ENCODE data around the gene OR51A2. TPM values are rescaled to one million over a fixed set of nuclear protein-coding genes. Genes with fewer than 3 reads are reported as not detected.

The OR51A2 gene
- total RNA-seq, result not detected in 2 replicates

GRCh38 chr11:4955613-4956012 lies at the start of gene OR51A2:
OR51A2 (minus strand) TSS chr11:4955713; CDS start chr11:4955713, 0 bp downstream.

DNA sequence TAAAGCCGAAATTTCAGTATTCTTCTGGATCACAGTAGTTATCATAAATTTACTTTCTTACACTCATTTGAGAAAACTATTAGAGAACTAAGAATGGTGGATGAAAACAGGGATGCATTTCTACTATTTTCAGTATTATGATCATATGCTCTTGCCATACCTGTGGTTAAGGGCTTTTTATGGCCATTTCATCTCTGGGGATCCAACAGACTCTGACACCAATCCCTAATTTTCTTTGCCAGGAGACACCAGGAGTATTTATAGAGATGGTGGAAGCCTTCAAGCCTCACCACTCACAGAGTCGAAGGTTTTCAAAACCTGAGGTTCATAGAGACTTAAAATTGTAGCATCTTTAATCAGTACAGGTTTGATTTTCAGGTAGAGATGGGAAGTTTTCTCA lies 39.0 kb upstream of the OR51A2 start, which contains the start of gene OR51L1:
OR51L1 (plus strand) TSS at position 301 of the 400 bp plus-strand sequence. CDS start 4,132 bp downstream, outside the sequence.

GRCh38 chr11:4947505-4947904 lies 8.0 kb downstream of the OR51A2 start, which contains the start of gene OR51A4:
OR51A4 (minus strand) TSS chr11:4947605; CDS start chr11:4947100, 505 bp downstream.

GRCh38 chr11:4924239-4924638 lies 31.3 kb downstream of the OR51A2 start, which contains the start of gene OR51G1:
OR51G1 (minus strand) TSS chr11:4924339; CDS start chr11:4924339, 0 bp downstream.

DNA sequence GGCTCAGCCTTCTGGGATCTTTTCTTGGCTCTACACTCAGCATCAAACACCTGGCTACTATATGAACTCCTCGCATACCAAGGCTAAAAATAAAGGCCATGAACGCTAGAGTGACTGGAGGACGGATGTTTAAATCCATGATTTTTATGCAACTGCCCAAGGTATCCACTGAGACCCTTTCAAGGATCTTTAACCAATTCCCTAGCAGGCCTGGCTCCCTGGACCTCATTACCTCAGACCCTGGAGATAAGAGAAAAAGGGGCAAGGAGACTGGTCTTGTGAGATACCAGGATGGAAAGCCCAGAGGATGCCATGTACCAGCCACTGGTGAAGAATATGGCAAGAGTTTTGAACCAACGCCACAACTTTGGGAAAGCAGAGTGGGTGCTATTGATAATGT lies 36.3 kb downstream of the OR51A2 start, which contains the start of gene OR51G2:
OR51G2 (minus strand) TSS at position 101 of the 400 bp plus-strand sequence. CDS start 3,687 bp downstream, outside the sequence.

Other genes starting within 250 kb of the OR51A2 start
- not detected in 2 replicates for gene OR51F1, start 185.8 kb downstream of the OR51A2 start, total RNA-seq
- not detected in 2 replicates for gene OR52R1, start 151.3 kb downstream of the OR51A2 start, total RNA-seq
- not detected in 2 replicates for gene OR51F2, start 134.4 kb downstream of the OR51A2 start, total RNA-seq
- gene OR51S1, start 106.5 kb downstream of the OR51A2 start, total RNA-seq, result not detected in 2 replicates
- not detected in 2 replicates for gene OR51T1, start 73.8 kb downstream of the OR51A2 start, total RNA-seq
- not detected in 2 replicates for gene OR51A7, start 51.9 kb downstream of the OR51A2 start, total RNA-seq
- gene OR51G2, start 36.4 kb downstream of the OR51A2 start, total RNA-seq, result not detected in 2 replicates
- gene OR51G1, start 31.4 kb downstream of the OR51A2 start, total RNA-seq, result not detected in 2 replicates
- under 0.01 TPM in 1 of 2 replicates, not detected in the other for gene OR51A4, start 8.1 kb downstream of the OR51A2 start, total RNA-seq
- not detected in 2 replicates for gene OR51L1, start 39.1 kb upstream of the OR51A2 start, total RNA-seq
- gene OR52J3, start 90.8 kb upstream of the OR51A2 start, total RNA-seq, result not detected in 2 replicates
- not detected in 2 replicates for gene OR52E2, start 103.9 kb upstream of the OR51A2 start, total RNA-seq
- gene OR52E1, start 113.9 kb upstream of the OR51A2 start, total RNA-seq, result not detected in 2 replicates
- not detected in 2 replicates for gene OR52A5, start 182.6 kb upstream of the OR51A2 start, total RNA-seq
- gene OR52A1, start 199.0 kb upstream of the OR51A2 start, total RNA-seq, result not detected in 2 replicates
- not detected in 2 replicates for gene OR51V1, start 245.0 kb upstream of the OR51A2 start, total RNA-seq

All from regular cardiac myocyte (primary cell).